ENCODE results near the gene SGMS1. TPM values are rescaled to one million over a fixed set of nuclear protein-coding genes. Genes with fewer than 3 reads are reported as not detected.
"Not testable (repeated sequence)": the region's sequence is repeated elsewhere in the genome, so short reads cannot be mapped to it uniquely, and the experiment has no call there.

Gene SGMS1
- total RNA-seq, 2 donors from 2014 or later: 67.0 to 68.2 TPM

DNA sequence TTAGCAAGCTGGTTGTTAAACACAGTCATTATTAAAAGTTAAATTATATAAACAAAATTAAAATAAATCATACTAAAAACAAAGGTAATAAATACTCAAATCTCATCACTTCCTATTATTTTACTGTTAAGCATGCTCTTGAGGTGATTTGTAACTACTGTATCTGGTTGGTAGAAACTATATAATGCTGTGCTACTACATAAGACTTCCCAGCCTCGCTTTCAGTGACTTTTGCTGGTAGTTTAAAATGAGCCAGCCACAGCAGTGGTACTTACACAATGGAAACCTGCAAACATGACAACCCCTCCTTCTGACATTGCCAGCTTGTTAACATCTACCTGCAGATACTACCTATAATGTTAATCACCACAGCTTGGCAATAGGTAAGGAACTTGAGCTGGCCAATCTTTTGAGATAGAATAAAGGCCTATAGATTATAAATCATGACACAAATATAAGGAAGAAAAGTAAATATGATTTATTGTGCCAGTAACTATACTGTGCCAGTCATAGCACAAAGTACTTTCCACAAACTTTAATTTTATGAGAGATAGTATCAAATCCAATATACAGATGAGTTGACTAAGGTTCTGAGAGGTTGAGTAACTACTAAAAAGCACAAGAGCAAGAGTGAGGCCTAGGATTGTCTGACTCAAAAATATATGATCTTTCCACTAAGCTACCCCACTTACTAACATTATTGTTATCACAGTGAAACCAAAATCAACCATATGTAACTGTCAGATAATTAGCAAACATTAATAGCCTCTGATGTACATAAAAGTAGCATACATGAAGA is 191.3 kb downstream of the SGMS1 start:
- no peak for TF ChIP-seq POLR2A (IDR thresholded peaks at IDR 0.05)
- no peak for TF ChIP-seq POLR2AphosphoS5 (IDR thresholded peaks at IDR 0.05)
- TF ChIP-seq, protein P1, sequence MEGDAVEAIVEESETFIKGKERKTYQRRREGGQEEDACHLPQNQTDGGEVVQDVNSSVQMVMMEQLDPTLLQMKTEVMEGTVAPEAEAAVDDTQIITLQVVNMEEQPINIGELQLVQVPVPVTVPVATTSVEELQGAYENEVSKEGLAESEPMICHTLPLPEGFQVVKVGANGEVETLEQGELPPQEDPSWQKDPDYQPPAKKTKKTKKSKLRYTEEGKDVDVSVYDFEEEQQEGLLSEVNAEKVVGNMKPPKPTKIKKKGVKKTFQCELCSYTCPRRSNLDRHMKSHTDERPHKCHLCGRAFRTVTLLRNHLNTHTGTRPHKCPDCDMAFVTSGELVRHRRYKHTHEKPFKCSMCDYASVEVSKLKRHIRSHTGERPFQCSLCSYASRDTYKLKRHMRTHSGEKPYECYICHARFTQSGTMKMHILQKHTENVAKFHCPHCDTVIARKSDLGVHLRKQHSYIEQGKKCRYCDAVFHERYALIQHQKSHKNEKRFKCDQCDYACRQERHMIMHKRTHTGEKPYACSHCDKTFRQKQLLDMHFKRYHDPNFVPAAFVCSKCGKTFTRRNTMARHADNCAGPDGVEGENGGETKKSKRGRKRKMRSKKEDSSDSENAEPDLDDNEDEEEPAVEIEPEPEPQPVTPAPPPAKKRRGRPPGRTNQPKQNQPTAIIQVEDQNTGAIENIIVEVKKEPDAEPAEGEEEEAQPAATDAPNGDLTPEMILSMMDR (IDR thresholded peaks at IDR 0.05): no peak
- Histone ChIP-seq H3K36me3 (no peaks in the 10 kb centered on the region), H3K4me3 (no peak overlapping the region), H3K9me3 (no peaks in the 10 kb centered on the region), H3K4me1 (replicated peaks) (no peaks in the 10 kb centered on the region), H3K27ac (no peak overlapping the region), H3K27me3 (replicated peaks; ENCODE audit: insufficient read depth) (no peaks in the 10 kb centered on the region)
- DNase-seq (ENCODE audit: low spot score): no peak
- 86% methylated on average over 1 of the region's 1 CpG for WGBS
- intact Hi-C loops (cut with DNase I): no loop called here

DNA sequence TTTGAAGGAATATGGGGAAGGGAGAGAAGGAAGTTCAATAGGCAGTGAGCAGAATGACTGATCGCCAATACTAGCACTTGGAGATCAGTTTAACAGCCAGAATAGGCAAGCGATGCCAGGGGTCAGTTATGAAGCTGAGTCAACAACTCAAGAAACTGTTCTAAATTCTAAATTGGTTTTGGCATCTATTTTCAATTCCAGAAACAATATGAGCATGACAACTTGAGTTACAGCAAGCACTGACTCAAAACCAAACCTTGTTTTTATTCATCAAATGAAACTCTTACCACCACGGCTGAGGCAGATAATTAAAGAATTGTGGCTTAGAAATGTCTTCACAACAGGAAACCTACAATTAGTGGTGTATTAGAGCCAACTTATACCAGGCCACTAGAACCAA is 192.0 kb downstream of the SGMS1 start:
- TF ChIP-seq POLR2AphosphoS5 (IDR thresholded peaks at IDR 0.05): no peak
- no peak for TF ChIP-seq POLR2A (IDR thresholded peaks at IDR 0.05)
- TF ChIP-seq, protein P1 (IDR thresholded peaks at IDR 0.05): no peak
- no peak overlapping the region for H3K4me3 ChIP-seq
- no peak for DNase-seq (ENCODE audit: low spot score)
- H3K9me3 ChIP-seq: no peaks in the 10 kb centered on the region
- H3K36me3 ChIP-seq: no peaks in the 10 kb centered on the region
- 58% methylated on average over 3 of the region's 3 CpGs for WGBS
- intact Hi-C loops (cut with DNase I): no loop called here
- no peak overlapping the region for H3K27ac ChIP-seq
- no peaks in the 10 kb centered on the region for H3K4me1 ChIP-seq (replicated peaks)
- no peaks in the 10 kb centered on the region for H3K27me3 ChIP-seq (replicated peaks; ENCODE audit: insufficient read depth)

GRCh38 chr10:50431133-50431532 is 192.6 kb downstream of the SGMS1 start:
- Histone ChIP-seq H3K36me3 (no peaks in the 10 kb centered on the region), H3K4me3 (no peak overlapping the region), H3K27me3 (replicated peaks; ENCODE audit: insufficient read depth) (no peaks in the 10 kb centered on the region), H3K9me3 (no peaks in the 10 kb centered on the region), H3K27ac (no peak overlapping the region), H3K4me1 (replicated peaks) (no peaks in the 10 kb centered on the region)
- intact Hi-C loops (cut with DNase I): no loop called here
- DNase-seq (ENCODE audit: low spot score): no peak
- 57% methylated on average over 4 of the region's 4 CpGs for WGBS
- TF ChIP-seq POLR2A (IDR thresholded peaks at IDR 0.05): no peak
- TF ChIP-seq, protein P1 (IDR thresholded peaks at IDR 0.05): no peak
- no peak for TF ChIP-seq POLR2AphosphoS5 (IDR thresholded peaks at IDR 0.05)

- TF ChIP-seq POLR2AphosphoS5 (IDR thresholded peaks at IDR 0.05) (no peak), POLR2A (IDR thresholded peaks at IDR 0.05) (no peak)
- TF ChIP-seq, protein P1 (IDR thresholded peaks at IDR 0.05): no peak
- no peak for DNase-seq (ENCODE audit: low spot score)
- 100% methylated on average over 1 of the region's 1 CpG for WGBS
- no peak overlapping the region for H3K27ac ChIP-seq
- H3K36me3 ChIP-seq: no peaks in the 10 kb centered on the region
- intact Hi-C loops (cut with DNase I): no loop called here
- H3K9me3 ChIP-seq: no peaks in the 10 kb centered on the region
- no peaks in the 10 kb centered on the region for H3K4me1 ChIP-seq (replicated peaks)
- no peak overlapping the region for H3K4me3 ChIP-seq
- no peaks in the 10 kb centered on the region for H3K27me3 ChIP-seq (replicated peaks; ENCODE audit: insufficient read depth)
Measured at GRCh38 chr10:50426485-50426884, 197.3 kb downstream of the SGMS1 start.

DNA sequence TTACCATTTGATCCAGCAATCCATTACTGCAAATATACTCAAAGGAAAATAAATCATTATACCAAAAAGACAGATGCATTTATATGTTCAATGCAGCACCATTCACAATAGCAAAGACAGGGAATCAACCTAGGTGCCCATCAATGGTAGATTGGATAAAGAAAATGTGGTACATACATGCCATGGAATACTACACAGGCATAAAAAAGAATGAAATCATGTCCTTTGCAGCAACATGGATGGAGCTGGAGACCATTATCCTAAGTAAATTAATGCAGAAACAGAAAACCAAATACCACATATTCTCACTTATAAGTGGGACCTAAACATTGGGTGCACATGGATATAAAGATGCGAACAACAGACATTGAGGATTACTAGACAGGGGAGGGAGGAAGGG is 198.5 kb downstream of the SGMS1 start:
- H3K27ac ChIP-seq; H3K36me3 ChIP-seq; H3K9me3 ChIP-seq; H3K27me3 ChIP-seq (replicated peaks; ENCODE audit: insufficient read depth); H3K4me3 ChIP-seq; intact Hi-C loops (cut with DNase I); H3K4me1 ChIP-seq (replicated peaks); DNase-seq (ENCODE audit: low spot score): not testable (repeated sequence)
- 96% methylated on average over 1 of the region's 1 CpG for WGBS

Measured in prostate gland (tissue), 2 donors.